Measurements from ENCODE around the gene VANGL1. TPM values are rescaled to one million over a fixed set of nuclear protein-coding genes. Genes with fewer than 3 reads are reported as not detected.

Gene VANGL1
- total RNA-seq, 1 experiment from 2014 or later, result 23.1 TPM

- Histone ChIP-seq H3K4me3 (ENCODE audit: low read length) (no peak overlapping the region), H2AFZ (ENCODE audit: low read length) (no peak overlapping the region), H3K9ac (ENCODE audit: low read length) (no peak overlapping the region), H3K36me3 (ENCODE audit: low read depth, low read length) (no peaks in the 10 kb centered on the region), H3K4me1 (ENCODE audit: insufficient read depth, low read length) (peaks cover 44% of the 10 kb centered on the region), H3K79me2 (ENCODE audit: low read length) (no peaks in the 10 kb centered on the region), H3K4me2 (ENCODE audit: low read length) (no peak overlapping the region), H3K9me3 (ENCODE audit: low read length) (no peaks in the 10 kb centered on the region), H3K27ac (ENCODE audit: low read length) (no peak overlapping the region), H3K27me3 (ENCODE audit: low read length) (no peaks in the 10 kb centered on the region), H3K9me2 (replicated peaks; ENCODE audit: low read length) (no peaks in the 10 kb centered on the region), H3F3A (ENCODE audit: low read length, unreplicated experiment) (no peaks in the 10 kb centered on the region), H4K20me1 (ENCODE audit: low read length) (no peaks in the 10 kb centered on the region)
- DNase-seq (peak; percentile 64), ATAC-seq (no peak)
- BruUV-seq (replicated peaks), result no TSS peak
- POLR2A ChIA-PET (ENCODE audit: unreplicated experiment), result no interaction called here
- CTCF ChIA-PET, result no interaction called here
- intact Hi-C loops (cut with micrococcal nuclease), result no loop called here
- TF ChIP-seq EZH2 (IDR thresholded peaks at IDR 0.05; ENCODE audit: low read length, unreplicated experiment) (no peak), EZH2phosphoT487 (IDR thresholded peaks at IDR 0.05; ENCODE audit: borderline replicate concordance, low read length) (no peak)
- TF ChIP-seq, protein P1, sequence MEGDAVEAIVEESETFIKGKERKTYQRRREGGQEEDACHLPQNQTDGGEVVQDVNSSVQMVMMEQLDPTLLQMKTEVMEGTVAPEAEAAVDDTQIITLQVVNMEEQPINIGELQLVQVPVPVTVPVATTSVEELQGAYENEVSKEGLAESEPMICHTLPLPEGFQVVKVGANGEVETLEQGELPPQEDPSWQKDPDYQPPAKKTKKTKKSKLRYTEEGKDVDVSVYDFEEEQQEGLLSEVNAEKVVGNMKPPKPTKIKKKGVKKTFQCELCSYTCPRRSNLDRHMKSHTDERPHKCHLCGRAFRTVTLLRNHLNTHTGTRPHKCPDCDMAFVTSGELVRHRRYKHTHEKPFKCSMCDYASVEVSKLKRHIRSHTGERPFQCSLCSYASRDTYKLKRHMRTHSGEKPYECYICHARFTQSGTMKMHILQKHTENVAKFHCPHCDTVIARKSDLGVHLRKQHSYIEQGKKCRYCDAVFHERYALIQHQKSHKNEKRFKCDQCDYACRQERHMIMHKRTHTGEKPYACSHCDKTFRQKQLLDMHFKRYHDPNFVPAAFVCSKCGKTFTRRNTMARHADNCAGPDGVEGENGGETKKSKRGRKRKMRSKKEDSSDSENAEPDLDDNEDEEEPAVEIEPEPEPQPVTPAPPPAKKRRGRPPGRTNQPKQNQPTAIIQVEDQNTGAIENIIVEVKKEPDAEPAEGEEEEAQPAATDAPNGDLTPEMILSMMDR (conservative IDR thresholded peaks at IDR 0.05; ENCODE audit: low read depth, low read length), result no peak
Observed at GRCh38 chr1:115710859-115711624, 69.3 kb downstream of the VANGL1 start.

- POLR2A ChIA-PET (ENCODE audit: unreplicated experiment), result no interaction called here
- no peak overlapping the region for H2AFZ ChIP-seq (ENCODE audit: low read length)
- no TSS peak for BruUV-seq (replicated peaks)
Observed at GRCh38 chr1:115712911-115713609, 71.3 kb downstream of the VANGL1 start.

More at GRCh38 chr1:115712911-115713609, 71.3 kb downstream of the VANGL1 start:
- Histone ChIP-seq H3K27me3 (ENCODE audit: low read length) (no peaks in the 10 kb centered on the region), H3K4me2 (ENCODE audit: low read length) (no peak overlapping the region; the same call in 1 of the 2 replicates), H3K79me2 (ENCODE audit: low read length) (no peaks in the 10 kb centered on the region), H3K27ac (ENCODE audit: low read length) (peak overlapping the region; percentile 94), H3K9ac (ENCODE audit: low read length) (peak overlapping the region; percentile 43), H3F3A (ENCODE audit: low read length, unreplicated experiment) (no peaks in the 10 kb centered on the region), H3K9me3 (ENCODE audit: low read length) (no peaks in the 10 kb centered on the region), H3K4me1 (ENCODE audit: insufficient read depth, low read length) (peaks cover 39% of the 10 kb centered on the region), H3K4me3 (ENCODE audit: low read length) (no peak overlapping the region), H3K36me3 (ENCODE audit: low read depth, low read length) (no peaks in the 10 kb centered on the region; the same call in 1 of the 2 replicates), H3K9me2 (replicated peaks; ENCODE audit: low read length) (no peaks in the 10 kb centered on the region), H4K20me1 (ENCODE audit: low read length) (no peaks in the 10 kb centered on the region)
- TF ChIP-seq EZH2 (IDR thresholded peaks at IDR 0.05; ENCODE audit: low read length, unreplicated experiment), result no peak
- TF ChIP-seq, protein P1 (conservative IDR thresholded peaks at IDR 0.05; ENCODE audit: low read depth, low read length), result no peak
- no peak for TF ChIP-seq EZH2phosphoT487 (IDR thresholded peaks at IDR 0.05; ENCODE audit: borderline replicate concordance, low read length)
- DNase-seq, result peak; percentile 36
- CTCF ChIA-PET, result interaction anchor here (0.6 kb wide), 1 partner anchor 59 kb away, joined by 4 read pairs; no protein-coding TSS in a partner anchor
- intact Hi-C loops (cut with micrococcal nuclease), result no loop called here
- ATAC-seq, result no peak

Data from PC-3 (cell line).